ENCODE results near the gene CFAP65.

Gene CFAP65

GRCh38 chr2:219059725-219060682 lies 18.7 kb upstream of the CFAP65 start:
- no peak for DNase-seq (ENCODE audit: low read depth, low spot score)

GRCh38 chr2:219059375-219059724 lies 18.0 kb upstream of the CFAP65 start:
- no peak for DNase-seq (ENCODE audit: low read depth, low spot score)

- no peak for DNase-seq (ENCODE audit: low read depth, low spot score)
These were observed 17.4 kb upstream of the CFAP65 start for GRCh38 chr2:219058541-219059374.

- DNase-seq (ENCODE audit: low read depth, low spot score) = peak; percentile 43
These were observed 16.6 kb upstream of the CFAP65 start for GRCh38 chr2:219057709-219058540.

- DNase-seq (ENCODE audit: low read depth, low spot score) = no peak
These were observed 15.8 kb upstream of the CFAP65 start for GRCh38 chr2:219056896-219057708.

- DNase-seq (ENCODE audit: low read depth, low spot score) = no peak
These were observed 15.0 kb upstream of the CFAP65 start for GRCh38 chr2:219056176-219056895.

- no peak for DNase-seq (ENCODE audit: low read depth, low spot score)
These were observed 13.9 kb upstream of the CFAP65 start for GRCh38 chr2:219054956-219055903.

GRCh38 chr2:219049282-219049681 lies 8.0 kb upstream of the CFAP65 start:
- no peak for DNase-seq (ENCODE audit: low read depth, low spot score)

GRCh38 chr2:219045937-219046550 lies 4.7 kb upstream of the CFAP65 start:
- DNase-seq (ENCODE audit: low read depth, low spot score) = no peak

GRCh38 chr2:219042750-219043149 lies 1.4 kb upstream of the CFAP65 start:
- DNase-seq (ENCODE audit: low read depth, low spot score) = no peak

- no peak for DNase-seq (ENCODE audit: low read depth, low spot score)
These were observed 841 bp upstream of the CFAP65 start for GRCh38 chr2:219042157-219042556.

- no peak for DNase-seq (ENCODE audit: low read depth, low spot score)
These were observed 2.7 kb downstream of the CFAP65 start for GRCh38 chr2:219038600-219038999.

- DNase-seq (ENCODE audit: low read depth, low spot score) = no peak
These were observed 3.4 kb downstream of the CFAP65 start for GRCh38 chr2:219037783-219038499.

GRCh38 chr2:219035942-219036341 lies 5.4 kb downstream of the CFAP65 start:
- no peak for DNase-seq (ENCODE audit: low read depth, low spot score)

- no peak for DNase-seq (ENCODE audit: low read depth, low spot score)
These were observed 6.5 kb downstream of the CFAP65 start for GRCh38 chr2:219034823-219035222.

- DNase-seq (ENCODE audit: low read depth, low spot score) = no peak
These were observed 9.1 kb downstream of the CFAP65 start for GRCh38 chr2:219032051-219032745.

- no peak for DNase-seq (ENCODE audit: low read depth, low spot score)
These were observed 10.1 kb downstream of the CFAP65 start for GRCh38 chr2:219031005-219031738.
